Cardiac muscle cell (in vitro differentiated cells and primary cell): ENCODE measurements around the gene CITED2. TPM values are rescaled to one million over a fixed set of nuclear protein-coding genes. Genes with fewer than 3 reads are reported as not detected.

Experiments
- DNase-seq, 2 donors: peaks; one replicate each; pipeline versions ENCODE4 v3.0.0 to v3.0.0-alpha.2; 2010 to 2017; ENCODE audit warnings: low read depth in 1 of 2, low spot score in 1 of 2
- H3K27ac ChIP-seq: fragments of 200-600 bp; sonication (generic); 2 replicates; pipeline ENCODE4 v1.5.1; 2016
- H3K27me3 ChIP-seq: fragments of 200-600 bp; sonication (generic); 2 replicates; pipeline ENCODE4 v1.6.0; 2016; ENCODE audit warnings: control low read depth
- H3K36me3 ChIP-seq: fragments of 200-600 bp; sonication (generic); 2 replicates; pipeline ENCODE4 v1.5.1; 2016; ENCODE audit warnings: control low read depth
- H3K4me1 ChIP-seq: fragments of 200-600 bp; sonication (generic); 2 replicates; pipeline ENCODE4 v1.8.1; 2017; ENCODE audit warnings: low read depth, mild to moderate bottlenecking, mixed run types
- H3K4me3 ChIP-seq: fragments of 200-600 bp; sonication (generic); 2 replicates; pipeline ENCODE4 v1.5.1; 2016; ENCODE audit warnings: mild to moderate bottlenecking
- H3K9me3 ChIP-seq: fragments of 200-600 bp; sonication (generic); 2 replicates; pipeline ENCODE4 v1.5.1; 2017; ENCODE audit warnings: low read depth, mild to moderate bottlenecking, control low read depth
- CTCF ChIP-seq: IDR thresholded peaks from 2 replicates; pipeline ENCODE4 v1.5.1; 2012; ENCODE audit warnings: low read depth, mild to moderate bottlenecking, low read length
- polyA plus RNA-seq: library from polyadenylated mRNA; unstranded; fragments of >200 nt; fragmentation: Nextera tagmentation; extraction: Ambion mirVana; gene quantifications from 2 replicates; pipeline ENCODE4 v1.2.1, GENCODE V29; 2016
- total RNA-seq: library from RNA; depleted of rRNA; stranded (reverse); fragments of >200 nt; gene quantifications from 2 replicates; pipeline ENCODE4 v1.2.3, GENCODE V29; 2016

Gene CITED2
- total RNA-seq: 334 and 513 TPM in 2 replicates
- 34.9 and 76.6 TPM in 2 replicates for polyA plus RNA-seq

- Histone ChIP-seq H3K9me3 (no peaks in the 10 kb centered on the region), H3K4me1 (peaks cover 26% of the 10 kb centered on the region), H3K27ac (peak within 1 kb of the TSS; percentile 97), H3K4me3 (peak within 1 kb of the TSS; percentile 99), H3K27me3 (no peaks in the 10 kb centered on the region), H3K36me3 (peaks cover 25% of the 10 kb centered on the region)
- peak; percentile 20 for TF ChIP-seq CTCF
- peak; percentile 93 to 98 for DNase-seq
Measured at GRCh38 chr6:139374357-139375225, at the start of gene CITED2. CITED2 (minus strand) TSS chr6:139374648; CDS start chr6:139373944, 704 bp downstream.

GRCh38 chr6:139423037-139423703 is 48.7 kb upstream of the CITED2 start:
- H3K27me3 ChIP-seq: no peaks in the 10 kb centered on the region
- H3K4me3 ChIP-seq: no peak overlapping the region
- H3K36me3 ChIP-seq: no peaks in the 10 kb centered on the region
- peaks cover 13% of the 10 kb centered on the region for H3K4me1 ChIP-seq
- H3K9me3 ChIP-seq: no peaks in the 10 kb centered on the region
- no peak for TF ChIP-seq CTCF
- no peak for DNase-seq
- H3K27ac ChIP-seq: no peak overlapping the region

GRCh38 chr6:139422105-139423036 is 47.9 kb upstream of the CITED2 start:
- Histone ChIP-seq H3K9me3 (no peaks in the 10 kb centered on the region), H3K27me3 (no peaks in the 10 kb centered on the region), H3K27ac (no peak overlapping the region), H3K4me1 (peaks cover 13% of the 10 kb centered on the region), H3K36me3 (no peaks in the 10 kb centered on the region), H3K4me3 (no peak overlapping the region)
- TF ChIP-seq CTCF: no peak
- no peak for DNase-seq

GRCh38 chr6:139418481-139419132 is 44.2 kb upstream of the CITED2 start:
- Histone ChIP-seq H3K9me3 (no peaks in the 10 kb centered on the region), H3K27ac (no peak overlapping the region), H3K4me3 (no peak overlapping the region), H3K4me1 (peaks cover 13% of the 10 kb centered on the region), H3K27me3 (no peaks in the 10 kb centered on the region), H3K36me3 (no peaks in the 10 kb centered on the region)
- TF ChIP-seq CTCF: no peak
- no peak for DNase-seq

GRCh38 chr6:139416146-139416545 is 41.7 kb upstream of the CITED2 start:
- H3K4me3 ChIP-seq: no peak overlapping the region
- no peak for TF ChIP-seq CTCF
- peaks cover 4% of the 10 kb centered on the region for H3K4me1 ChIP-seq
- no peaks in the 10 kb centered on the region for H3K9me3 ChIP-seq
- no peak overlapping the region for H3K27ac ChIP-seq
- no peaks in the 10 kb centered on the region for H3K27me3 ChIP-seq
- no peaks in the 10 kb centered on the region for H3K36me3 ChIP-seq
- DNase-seq: no peak
